ENCODE results near the gene EML5.

The EML5 gene

GRCh38 chr14:88825503-88825902, 32.8 kb upstream of the EML5 start:
- no peak for DNase-seq (ENCODE audit: low read depth)
- no peak for TF ChIP-seq MAX (IDR thresholded peaks at IDR 0.05; ENCODE audit: low read depth, low read length)
- TF ChIP-seq CTCF (IDR thresholded peaks at IDR 0.05; ENCODE audit: low read depth, low read length), result no peak
- TF ChIP-seq MYC (IDR thresholded peaks at IDR 0.05; ENCODE audit: low read depth, low read length), result no peak
- TF ChIP-seq POLR2A (IDR thresholded peaks at IDR 0.05; ENCODE audit: extremely low read depth, insufficient read length), result no peak
- H3K4me3 ChIP-seq (ENCODE audit: low read depth, low read length), result peak overlapping the region; percentile 83

GRCh38 chr14:88825078-88825458, 32.3 kb upstream of the EML5 start:
- TF ChIP-seq MYC (IDR thresholded peaks at IDR 0.05; ENCODE audit: low read depth, low read length), result 0 out of 2 replicates have a peak, but pooled peaks have one; percentile 8
- TF ChIP-seq POLR2A (IDR thresholded peaks at IDR 0.05; ENCODE audit: extremely low read depth, insufficient read length), result no peak
- TF ChIP-seq CTCF (IDR thresholded peaks at IDR 0.05; ENCODE audit: low read depth, low read length), result no peak
- no peak for TF ChIP-seq MAX (IDR thresholded peaks at IDR 0.05; ENCODE audit: low read depth, low read length)
- peak; percentile 12 for DNase-seq (ENCODE audit: low read depth)
- peak overlapping the region; percentile 83 for H3K4me3 ChIP-seq (ENCODE audit: low read depth, low read length)

- peak; percentile 89 for DNase-seq (ENCODE audit: low read depth)
- no peak for TF ChIP-seq MYC (IDR thresholded peaks at IDR 0.05; ENCODE audit: low read depth, low read length)
- TF ChIP-seq MAX (IDR thresholded peaks at IDR 0.05; ENCODE audit: low read depth, low read length), result peak; percentile 74
- peak; percentile 76 for TF ChIP-seq POLR2A (IDR thresholded peaks at IDR 0.05; ENCODE audit: extremely low read depth, insufficient read length)
- TF ChIP-seq CTCF (IDR thresholded peaks at IDR 0.05; ENCODE audit: low read depth, low read length), result no peak
- H3K4me3 ChIP-seq (ENCODE audit: low read depth, low read length), result peak within 1 kb of the TSS; percentile 83
These were observed 31.7 kb upstream of the EML5 start, which contains the start of gene TTC8 for GRCh38 chr14:88824314-88825077. TSS of gene TTC8 (plus strand) at chr14:88824651. CDS start at chr14:88824708, 57 bp downstream.

GRCh38 chr14:88823968-88824313, 31.2 kb upstream of the EML5 start:
- peak overlapping the region; percentile 83 for H3K4me3 ChIP-seq (ENCODE audit: low read depth, low read length)
- no peak for TF ChIP-seq CTCF (IDR thresholded peaks at IDR 0.05; ENCODE audit: low read depth, low read length)
- no peak for TF ChIP-seq MYC (IDR thresholded peaks at IDR 0.05; ENCODE audit: low read depth, low read length)
- TF ChIP-seq POLR2A (IDR thresholded peaks at IDR 0.05; ENCODE audit: extremely low read depth, insufficient read length), result no peak
- TF ChIP-seq MAX (IDR thresholded peaks at IDR 0.05; ENCODE audit: low read depth, low read length), result no peak
- DNase-seq (ENCODE audit: low read depth), result no peak

GRCh38 chr14:88821888-88822287, 29.1 kb upstream of the EML5 start:
- H3K4me3 ChIP-seq (ENCODE audit: low read depth, low read length), result no peak overlapping the region
- TF ChIP-seq MYC (IDR thresholded peaks at IDR 0.05; ENCODE audit: low read depth, low read length) (no peak), MAX (IDR thresholded peaks at IDR 0.05; ENCODE audit: low read depth, low read length) (no peak), CTCF (IDR thresholded peaks at IDR 0.05; ENCODE audit: low read depth, low read length) (no peak), POLR2A (IDR thresholded peaks at IDR 0.05; ENCODE audit: extremely low read depth, insufficient read length) (no peak)
- no peak for DNase-seq (ENCODE audit: low read depth)
